Lower lobe of right lung (tissue), 2 donors: ENCODE results near the gene PLEKHM3. TPM values are rescaled to one million over a fixed set of nuclear protein-coding genes. Genes with fewer than 3 reads are reported as not detected.

Experiments
- ATAC-seq, 2 donors: fragments of 200-7000 bp; cut with Tn5 transposase; one replicate each; pipeline ENCODE4 v1.9.1; 2020 to 2022; ENCODE audit warnings: mild to moderate bottlenecking in 2 of 2, moderate library complexity in 2 of 2
- DNase-seq: peaks from one replicate; pipeline ENCODE4 v3.0.0-alpha.2; 2020
- H3K27ac ChIP-seq: fragments of 200-600 bp; one replicate; pipeline ENCODE4 v1.8.0; 2022
- H3K27me3 ChIP-seq: fragments of 200-600 bp; one replicate; pipeline ENCODE4 v1.8.0; 2022; ENCODE audit warnings: low read depth
- H3K36me3 ChIP-seq: fragments of 200-600 bp; one replicate; pipeline ENCODE4 v1.8.0; 2022; ENCODE audit warnings: mild to moderate bottlenecking
- H3K4me1 ChIP-seq: fragments of 200-600 bp; one replicate; pipeline ENCODE4 v1.8.0; 2022
- H3K4me3 ChIP-seq: fragments of 200-600 bp; one replicate; pipeline ENCODE4 v1.8.0; 2022; ENCODE audit warnings: mild to moderate bottlenecking
- H3K9me3 ChIP-seq: fragments of 200-600 bp; one replicate; pipeline ENCODE4 v1.8.0; 2022
- CTCF ChIP-seq: fragments of 200-600 bp; IDR thresholded peaks from one replicate; pipeline ENCODE4 v1.8.0; 2022; ENCODE audit warnings: antibody characterized with exemption, mild to moderate bottlenecking
- intact Hi-C: fragments of 100-400 bp; cut with DNase I; formaldehyde crosslinking; loops from one replicate; pipeline ENCODE4 v1.11.0; 2022
- total RNA-seq: library from RNA; stranded (reverse); fragmentation: NEBNext Ultra II Directional; extraction: Animal tissue kit (Norgen Biotek cat#: 25700); gene quantifications from one replicate; pipeline ENCODE4 v1.2.1, GENCODE V29; 2021
- donor health status: DM: no; HTN: yes; CAD: no; lungs with severe emphysema.

Gene PLEKHM3
- total RNA-seq, 1 donor from 2014 or later: 25.8 TPM

- H3K27ac ChIP-seq: no peak overlapping the region
- H3K9me3 ChIP-seq: no peaks in the 10 kb centered on the region
- no peak for TF ChIP-seq CTCF
- DNase-seq (no peak), ATAC-seq (peak; percentile 31 to 75)
- no peaks in the 10 kb centered on the region for H3K36me3 ChIP-seq
- H3K4me3 ChIP-seq: no peak overlapping the region
- H3K27me3 ChIP-seq: no peaks in the 10 kb centered on the region
- H3K4me1 ChIP-seq: no peaks in the 10 kb centered on the region
- intact Hi-C loops: no loop called here
These were observed 87.5 kb downstream of the PLEKHM3 start for GRCh38 chr2:207937823-207938222.

- H3K27ac ChIP-seq: no peak overlapping the region
These were observed 88.1 kb downstream of the PLEKHM3 start for GRCh38 chr2:207937253-207937652.

GRCh38 chr2:207936380-207936779 is 88.9 kb downstream of the PLEKHM3 start:
- DNase-seq: no peak
- H3K27ac ChIP-seq: no peak overlapping the region
- no peak for ATAC-seq
- intact Hi-C loops: no loop called here
- no peaks in the 10 kb centered on the region for H3K27me3 ChIP-seq
- no peaks in the 10 kb centered on the region for H3K9me3 ChIP-seq
- no peak for TF ChIP-seq CTCF
- H3K4me3 ChIP-seq: no peak overlapping the region
- no peaks in the 10 kb centered on the region for H3K36me3 ChIP-seq
- no peaks in the 10 kb centered on the region for H3K4me1 ChIP-seq

More at GRCh38 chr2:207937253-207937652, 88.1 kb downstream of the PLEKHM3 start:
- DNase-seq (no peak), ATAC-seq (no peak)
- no peak for TF ChIP-seq CTCF
- H3K4me3 ChIP-seq: no peak overlapping the region
- intact Hi-C loops: no loop called here
- no peaks in the 10 kb centered on the region for H3K27me3 ChIP-seq
- no peaks in the 10 kb centered on the region for H3K4me1 ChIP-seq
- no peaks in the 10 kb centered on the region for H3K36me3 ChIP-seq
- no peaks in the 10 kb centered on the region for H3K9me3 ChIP-seq

GRCh38 chr2:207935991-207936370 is 89.3 kb downstream of the PLEKHM3 start:
- Histone ChIP-seq H3K4me3 (no peak overlapping the region), H3K27ac (no peak overlapping the region), H3K27me3 (no peaks in the 10 kb centered on the region), H3K36me3 (no peaks in the 10 kb centered on the region), H3K9me3 (no peaks in the 10 kb centered on the region), H3K4me1 (no peaks in the 10 kb centered on the region)
- no peak for TF ChIP-seq CTCF
- no peak for DNase-seq
- ATAC-seq: no peak
- intact Hi-C loops: no loop called here

- H3K27me3 ChIP-seq: no peaks in the 10 kb centered on the region
- DNase-seq (no peak), ATAC-seq (peak; percentile 71 to 76)
- no peak overlapping the region for H3K4me3 ChIP-seq
- intact Hi-C loops: no loop called here
- no peaks in the 10 kb centered on the region for H3K4me1 ChIP-seq
- no peaks in the 10 kb centered on the region for H3K36me3 ChIP-seq
- H3K27ac ChIP-seq: peak overlapping the region; percentile 72
- TF ChIP-seq CTCF: no peak
- no peaks in the 10 kb centered on the region for H3K9me3 ChIP-seq
These were observed 90.0 kb downstream of the PLEKHM3 start for GRCh38 chr2:207935121-207935990.
